ENCODE results near the gene RCC2. TPM values are rescaled to one million over a fixed set of nuclear protein-coding genes. Genes with fewer than 3 reads are reported as not detected.

RCC2 gene
- total RNA-seq, 5 donors from 2014 or later (not counting 1 experiment from before 2014, with no cell fraction given), result 35.9 to 53.5 (median 50.4) TPM

GRCh38 chr1:17451731-17452130 lies 12.3 kb upstream of the RCC2 start:
- Histone ChIP-seq H3K27ac (ENCODE audit: low read length) (no peak overlapping the region), H3K4me1 (ENCODE audit: control insufficient read depth in 1 of 2, extremely low read depth in 1 of 2, insufficient read depth in 2 of 2, low read length in 2 of 2) (no peaks in the 10 kb centered on the region), H3K27me3 (replicated peaks in 1 of 2; ENCODE audit: control insufficient read depth in 2 of 2, extremely low read depth in 1 of 2, insufficient read depth in 2 of 2, low read length in 1 of 2) (no peaks in the 10 kb centered on the region), H3K9me3 (no peaks in the 10 kb centered on the region), H3K4me3 (ENCODE audit: control insufficient read depth in 1 of 2, extremely low read depth in 1 of 2, low read length in 1 of 2) (no peak overlapping the region), H3K36me3 (ENCODE audit: control insufficient read depth in 2 of 2, extremely low read depth in 1 of 2, insufficient read depth in 1 of 2, low read length in 1 of 2) (no peaks in the 10 kb centered on the region)
- no peak overlapping the region for H3K27ac Mint-ChIP-seq
- no peaks in the 10 kb centered on the region for H3K36me3 Mint-ChIP-seq
- no peak for DNase-seq
- 100% methylated on average over 1 of the region's 7 CpGs for WGBS (ENCODE audit: insufficient coverage)
- H3K27me3 Mint-ChIP-seq, result peaks cover 0 to 3% of the 10 kb centered on the region in 2 donors
- no peaks in the 10 kb centered on the region for H3K9me3 Mint-ChIP-seq
- POLR2A ChIA-PET, result no interaction called here
- CTCF ChIA-PET, result no interaction called here
- ATAC-seq (replicated peaks in 1 of 4), result no peak
- H3K4me1 Mint-ChIP-seq, result no peaks in the 10 kb centered on the region
- H3K4me3 Mint-ChIP-seq, result no peak overlapping the region

- WGBS (ENCODE audit: insufficient coverage), result 84% methylated on average over 11 of the region's 12 CpGs
- POLR2A ChIA-PET, result no interaction called here
These were observed 8.1 kb upstream of the RCC2 start for GRCh38 chr1:17447501-17447992.

GRCh38 chr1:17442841-17443240 lies 3.4 kb upstream of the RCC2 start:
- WGBS (ENCODE audit: insufficient coverage), result 90% methylated on average over 5 of the region's 6 CpGs
- Histone ChIP-seq H3K27me3 (replicated peaks in 1 of 2; ENCODE audit: control insufficient read depth in 2 of 2, extremely low read depth in 1 of 2, insufficient read depth in 2 of 2, low read length in 1 of 2) (peaks cover 0 to 13% of the 10 kb centered on the region in 2 experiments), H3K27ac (ENCODE audit: low read length) (no peak overlapping the region), H3K4me1 (ENCODE audit: control insufficient read depth in 1 of 2, extremely low read depth in 1 of 2, insufficient read depth in 2 of 2, low read length in 2 of 2) (peaks cover 5 to 10% of the 10 kb centered on the region in 2 experiments), H3K36me3 (ENCODE audit: control insufficient read depth in 2 of 2, extremely low read depth in 1 of 2, insufficient read depth in 1 of 2, low read length in 1 of 2) (no peaks in the 10 kb centered on the region), H3K9me3 (no peaks in the 10 kb centered on the region), H3K4me3 (ENCODE audit: control insufficient read depth in 1 of 2, extremely low read depth in 1 of 2, low read length in 1 of 2) (no peak overlapping the region)
- Mint-ChIP-seq H3K4me3 (no peak overlapping the region), H3K9me3 (no peaks in the 10 kb centered on the region), H3K27ac (no peak overlapping the region), H3K27me3 (peaks cover 0 to 3% of the 10 kb centered on the region in 2 donors), H3K36me3 (no peaks in the 10 kb centered on the region), H3K4me1 (peaks cover 14 to 17% (median 14%) of the 10 kb centered on the region in 3 donors)
- no peak for ATAC-seq (replicated peaks in 1 of 4)
- POLR2A ChIA-PET, result no interaction called here
- no peak for DNase-seq
- CTCF ChIA-PET, result no interaction called here

More at GRCh38 chr1:17447501-17447992, 8.1 kb upstream of the RCC2 start:
- H3K27me3 ChIP-seq (replicated peaks in 1 of 2; ENCODE audit: control insufficient read depth in 2 of 2, extremely low read depth in 1 of 2, insufficient read depth in 2 of 2, low read length in 1 of 2), result peaks cover 0 to 8% of the 10 kb centered on the region in 2 experiments
- CTCF ChIA-PET, result no interaction called here
- no peaks in the 10 kb centered on the region for H3K4me1 ChIP-seq (ENCODE audit: control insufficient read depth in 1 of 2, extremely low read depth in 1 of 2, insufficient read depth in 2 of 2, low read length in 2 of 2)
- Mint-ChIP-seq H3K36me3 (no peaks in the 10 kb centered on the region), H3K9me3 (no peaks in the 10 kb centered on the region), H3K27ac (no peak overlapping the region), H3K27me3 (peaks cover 0 to 3% of the 10 kb centered on the region in 2 donors), H3K4me1 (no peaks in the 10 kb centered on the region), H3K4me3 (no peak overlapping the region)
- H3K36me3 ChIP-seq (ENCODE audit: control insufficient read depth in 2 of 2, extremely low read depth in 1 of 2, insufficient read depth in 1 of 2, low read length in 1 of 2), result no peaks in the 10 kb centered on the region
- no peak for ATAC-seq (replicated peaks in 1 of 4)
- H3K27ac ChIP-seq (ENCODE audit: low read length), result no peak overlapping the region
- DNase-seq, result no peak
- H3K9me3 ChIP-seq, result no peaks in the 10 kb centered on the region
- H3K4me3 ChIP-seq (ENCODE audit: control insufficient read depth in 1 of 2, extremely low read depth in 1 of 2, low read length in 1 of 2), result no peak overlapping the region

GRCh38 chr1:17441993-17442357 lies 2.5 kb upstream of the RCC2 start:
- peaks cover 7 to 15% of the 10 kb centered on the region in 2 experiments for H3K4me1 ChIP-seq (ENCODE audit: control insufficient read depth in 1 of 2, extremely low read depth in 1 of 2, insufficient read depth in 2 of 2, low read length in 2 of 2)
- Mint-ChIP-seq H3K4me1 (peaks cover 15 to 20% (median 17%) of the 10 kb centered on the region in 3 donors), H3K36me3 (no peaks in the 10 kb centered on the region), H3K27ac (no peak overlapping the region), H3K4me3 (no peak overlapping the region), H3K9me3 (no peaks in the 10 kb centered on the region), H3K27me3 (peaks cover 0 to under 1% of the 10 kb centered on the region in 2 donors)
- CTCF ChIA-PET, result no interaction called here
- H3K36me3 ChIP-seq (ENCODE audit: control insufficient read depth in 2 of 2, extremely low read depth in 1 of 2, insufficient read depth in 1 of 2, low read length in 1 of 2), result no peaks in the 10 kb centered on the region
- POLR2A ChIA-PET, result no interaction called here
- H3K4me3 ChIP-seq (ENCODE audit: control insufficient read depth in 1 of 2, extremely low read depth in 1 of 2, low read length in 1 of 2), result no peak overlapping the region
- no CpG with 5 or more reads among the region's 4 CpGs for WGBS (ENCODE audit: insufficient coverage)
- DNase-seq, result no peak
- H3K9me3 ChIP-seq, result no peaks in the 10 kb centered on the region
- H3K27ac ChIP-seq (ENCODE audit: low read length), result no peak overlapping the region
- ATAC-seq (replicated peaks in 1 of 4), result no peak
- H3K27me3 ChIP-seq (replicated peaks in 1 of 2; ENCODE audit: control insufficient read depth in 2 of 2, extremely low read depth in 1 of 2, insufficient read depth in 2 of 2, low read length in 1 of 2), result peaks cover 0 to 13% of the 10 kb centered on the region in 2 experiments

GRCh38 chr1:17441265-17441992 lies 2.0 kb upstream of the RCC2 start:
- no peak for DNase-seq

GRCh38 chr1:17440827-17441168 lies 1.3 kb upstream of the RCC2 start:
- Mint-ChIP-seq H3K4me3 (peak overlapping the region; percentile 50 to 76 (median 52)), H3K4me1 (peaks cover 27 to 32% (median 28%) of the 10 kb centered on the region in 3 donors), H3K27ac (peak overlapping the region in 1 of 2 donors; percentile 44), H3K9me3 (no peaks in the 10 kb centered on the region), H3K36me3 (no peaks in the 10 kb centered on the region), H3K27me3 (no peaks in the 10 kb centered on the region)
- WGBS (ENCODE audit: insufficient coverage), result 80% methylated on average over 2 of the region's 6 CpGs
- Histone ChIP-seq H3K27ac (ENCODE audit: low read length) (no peak overlapping the region), H3K4me1 (ENCODE audit: control insufficient read depth in 1 of 2, extremely low read depth in 1 of 2, insufficient read depth in 2 of 2, low read length in 2 of 2) (peaks cover 14 to 24% of the 10 kb centered on the region in 2 experiments), H3K27me3 (replicated peaks in 1 of 2; ENCODE audit: control insufficient read depth in 2 of 2, extremely low read depth in 1 of 2, insufficient read depth in 2 of 2, low read length in 1 of 2) (peaks cover 0 to 13% of the 10 kb centered on the region in 2 experiments), H3K36me3 (ENCODE audit: control insufficient read depth in 2 of 2, extremely low read depth in 1 of 2, insufficient read depth in 1 of 2, low read length in 1 of 2) (no peaks in the 10 kb centered on the region), H3K9me3 (no peaks in the 10 kb centered on the region), H3K4me3 (ENCODE audit: control insufficient read depth in 1 of 2, extremely low read depth in 1 of 2, low read length in 1 of 2) (no peak overlapping the region)
- no peak for ATAC-seq (replicated peaks in 1 of 4)
- POLR2A ChIA-PET, result no interaction called here
- no peak for DNase-seq
- CTCF ChIA-PET, result no interaction called here

More at GRCh38 chr1:17441265-17441992, 2.0 kb upstream of the RCC2 start:
- Mint-ChIP-seq H3K27me3 (no peaks in the 10 kb centered on the region), H3K9me3 (no peaks in the 10 kb centered on the region), H3K4me3 (no peak overlapping the region), H3K27ac (no peak overlapping the region), H3K36me3 (no peaks in the 10 kb centered on the region), H3K4me1 (peaks cover 21 to 25% (median 23%) of the 10 kb centered on the region in 3 donors)
- WGBS (ENCODE audit: insufficient coverage), result 82% methylated on average over 3 of the region's 10 CpGs
- Histone ChIP-seq H3K4me1 (ENCODE audit: control insufficient read depth in 1 of 2, extremely low read depth in 1 of 2, insufficient read depth in 2 of 2, low read length in 2 of 2) (peaks cover 13 to 20% of the 10 kb centered on the region in 2 experiments), H3K27me3 (replicated peaks in 1 of 2; ENCODE audit: control insufficient read depth in 2 of 2, extremely low read depth in 1 of 2, insufficient read depth in 2 of 2, low read length in 1 of 2) (peaks cover 0 to 13% of the 10 kb centered on the region in 2 experiments), H3K36me3 (ENCODE audit: control insufficient read depth in 2 of 2, extremely low read depth in 1 of 2, insufficient read depth in 1 of 2, low read length in 1 of 2) (no peaks in the 10 kb centered on the region), H3K9me3 (no peaks in the 10 kb centered on the region), H3K27ac (ENCODE audit: low read length) (no peak overlapping the region), H3K4me3 (ENCODE audit: control insufficient read depth in 1 of 2, extremely low read depth in 1 of 2, low read length in 1 of 2) (no peak overlapping the region)
- POLR2A ChIA-PET, result no interaction called here
- CTCF ChIA-PET, result no interaction called here
- no peak for ATAC-seq (replicated peaks in 1 of 4)

Data from T-cell (primary cell).